K562 (cell line): ENCODE data around the gene DNMT3A. TPM values are rescaled to one million over a fixed set of nuclear protein-coding genes. Genes with fewer than 3 reads are reported as not detected.

ENCODE experiments used
- E2F1 ChIP-seq: sonication (generic); formaldehyde crosslinking; IDR thresholded peaks from 2 replicates; pipeline ENCODE4 v1.8.1; 2023; ENCODE audit warnings: mild to moderate bottlenecking, missing genetic modification reagents, moderate library complexity
- EGR1 ChIP-seq: fragments of 450-650 bp; conservative IDR thresholded peaks from 2 replicates; pipeline ENCODE4 v1.6.1; 2017; ENCODE audit warnings: mild to moderate bottlenecking
- JUNB ChIP-seq: fragments of 450-650 bp; formaldehyde crosslinking; conservative IDR thresholded peaks from 2 replicates; pipeline ENCODE4 v1.4.0; 2020; ENCODE audit warnings: mild to moderate bottlenecking
- KAT2B ChIP-seq: IDR thresholded peaks from one replicate; pipeline ENCODE4 v1.6.1; 2012; ENCODE audit warnings: low read depth, mild to moderate bottlenecking, control low read depth, inconsistent platforms, low read length, moderate library complexity
- LEF1 ChIP-seq: fragments of 450-650 bp; IDR thresholded peaks from 2 replicates; pipeline ENCODE4 v1.6.1; 2016; ENCODE audit warnings: mild to moderate bottlenecking
- MAZ ChIP-seq, 2 experiments: fragments of 450-650 bp in 1 of 2; sonication (generic) in 1 of 2; formaldehyde crosslinking; IDR thresholded peaks in 1 of 2; conservative IDR thresholded peaks in 1 of 2; 2 replicates each; pipeline versions ENCODE4 v1.4.0 to v1.5.0; 2020; ENCODE audit warnings: mild to moderate bottlenecking in 1 of 2, missing genetic modification reagents in 1 of 2
- MCM7 ChIP-seq, 2 experiments: fragments of 450-650 bp; IDR thresholded peaks; 2 replicates each; pipeline ENCODE4 v1.6.1; 2016 to 2018
- MLLT1 ChIP-seq, 2 experiments: fragments of 450-650 bp; IDR thresholded peaks; 2 replicates each; pipeline ENCODE4 v1.6.1; 2016
- MTA1 ChIP-seq: fragments of 450-650 bp; IDR thresholded peaks from 2 replicates; pipeline ENCODE4 v1.6.1; 2017; ENCODE audit warnings: borderline replicate concordance
- NKRF ChIP-seq: fragments of 450-650 bp; IDR thresholded peaks from 2 replicates; pipeline ENCODE4 v1.6.1; 2016; ENCODE audit warnings: borderline replicate concordance
- PML ChIP-seq: IDR thresholded peaks from 2 replicates; pipeline ENCODE4 v1.6.1; 2012; ENCODE audit warnings: low read length, inconsistent platforms
- SAFB ChIP-seq: fragments of 200-400 bp; formaldehyde crosslinking; IDR thresholded peaks from 2 replicates; pipeline ENCODE4 v1.6.1; 2017; ENCODE audit warnings: low read depth, low read length, borderline replicate concordance
- TBP ChIP-seq: optimal IDR thresholded peaks from 2 replicates; pipeline ENCODE3; 2011; ENCODE audit warnings: low read depth, low read length, improper control_type of control experiment
- WHSC1 ChIP-seq: IDR thresholded peaks from one replicate; pipeline ENCODE4 v1.6.1; 2012; ENCODE audit warnings: low read length, control low read depth, inconsistent platforms
- ZNF143 ChIP-seq: sonication (generic); formaldehyde crosslinking; IDR thresholded peaks from 2 replicates; pipeline ENCODE4 v1.9.0; 2022; ENCODE audit warnings: mild to moderate bottlenecking, missing genetic modification reagents
- ZNF445 ChIP-seq: fragments of 250-450 bp; sonication (Bioruptor Pico); IDR thresholded peaks from 2 replicates; pipeline ENCODE4 v1.4.0; 2020; ENCODE audit warnings: low read depth, mild to moderate bottlenecking, moderate library complexity
- polyA plus RNA-seq, 8 experiments: library from polyadenylated mRNA; depleted of rRNA in 4 of 8; stranded (reverse) in 5 of 8; unstranded in 3 of 8; fragments of >200 nt; fragmentation: Nextera tagmentation in 2 of 8; fragmentation: Illumina TruSeq in 1 of 8; extraction: Ambion mirVana in 2 of 8; extraction: Trizol in 1 of 8; gene quantifications; 2 replicates each; pipeline versions ENCODE4 v1.2.1 to v1.2.3, GENCODE V29; 2011 to 2014; ENCODE audit warnings: inconsistent platforms in 1 of 8, missing spikeins in 1 of 8
- total RNA-seq, 7 experiments: library from RNA; depleted of rRNA in 6 of 7; stranded (reverse); fragments of >200 nt in 6 of 7; fragmentation: Illumina TruSeq in 2 of 7; extraction: Trizol in 2 of 7; gene quantifications; 2 replicates each; pipeline versions ENCODE4 v1.2.1 to v1.2.3, GENCODE V29; 2011 to 2021; ENCODE audit warnings: low replicate concordance in 1 of 7
- TF ChIP-seq, protein P1 (sequence below): sonication (generic); formaldehyde crosslinking; IDR thresholded peaks from 2 replicates; pipeline ENCODE4 v1.8.1; 2023; ENCODE audit warnings: missing genetic modification reagents, mild to moderate bottlenecking, borderline replicate concordance
- TF ChIP-seq, protein P2 (sequence below): fragments of 250-450 bp; sonication (Bioruptor Pico); IDR thresholded peaks from 2 replicates; pipeline ENCODE4 v1.6.1; 2021; ENCODE audit warnings: mild to moderate bottlenecking

The DNMT3A gene
- total and polyA plus RNA-seq, 9 of the 15 experiments (the other 6 are each of a cell fraction or from before 2014, with no cell fraction given): 3.0 to 16.0 (median 6.1) TPM

- TF ChIP-seq, protein P1, sequence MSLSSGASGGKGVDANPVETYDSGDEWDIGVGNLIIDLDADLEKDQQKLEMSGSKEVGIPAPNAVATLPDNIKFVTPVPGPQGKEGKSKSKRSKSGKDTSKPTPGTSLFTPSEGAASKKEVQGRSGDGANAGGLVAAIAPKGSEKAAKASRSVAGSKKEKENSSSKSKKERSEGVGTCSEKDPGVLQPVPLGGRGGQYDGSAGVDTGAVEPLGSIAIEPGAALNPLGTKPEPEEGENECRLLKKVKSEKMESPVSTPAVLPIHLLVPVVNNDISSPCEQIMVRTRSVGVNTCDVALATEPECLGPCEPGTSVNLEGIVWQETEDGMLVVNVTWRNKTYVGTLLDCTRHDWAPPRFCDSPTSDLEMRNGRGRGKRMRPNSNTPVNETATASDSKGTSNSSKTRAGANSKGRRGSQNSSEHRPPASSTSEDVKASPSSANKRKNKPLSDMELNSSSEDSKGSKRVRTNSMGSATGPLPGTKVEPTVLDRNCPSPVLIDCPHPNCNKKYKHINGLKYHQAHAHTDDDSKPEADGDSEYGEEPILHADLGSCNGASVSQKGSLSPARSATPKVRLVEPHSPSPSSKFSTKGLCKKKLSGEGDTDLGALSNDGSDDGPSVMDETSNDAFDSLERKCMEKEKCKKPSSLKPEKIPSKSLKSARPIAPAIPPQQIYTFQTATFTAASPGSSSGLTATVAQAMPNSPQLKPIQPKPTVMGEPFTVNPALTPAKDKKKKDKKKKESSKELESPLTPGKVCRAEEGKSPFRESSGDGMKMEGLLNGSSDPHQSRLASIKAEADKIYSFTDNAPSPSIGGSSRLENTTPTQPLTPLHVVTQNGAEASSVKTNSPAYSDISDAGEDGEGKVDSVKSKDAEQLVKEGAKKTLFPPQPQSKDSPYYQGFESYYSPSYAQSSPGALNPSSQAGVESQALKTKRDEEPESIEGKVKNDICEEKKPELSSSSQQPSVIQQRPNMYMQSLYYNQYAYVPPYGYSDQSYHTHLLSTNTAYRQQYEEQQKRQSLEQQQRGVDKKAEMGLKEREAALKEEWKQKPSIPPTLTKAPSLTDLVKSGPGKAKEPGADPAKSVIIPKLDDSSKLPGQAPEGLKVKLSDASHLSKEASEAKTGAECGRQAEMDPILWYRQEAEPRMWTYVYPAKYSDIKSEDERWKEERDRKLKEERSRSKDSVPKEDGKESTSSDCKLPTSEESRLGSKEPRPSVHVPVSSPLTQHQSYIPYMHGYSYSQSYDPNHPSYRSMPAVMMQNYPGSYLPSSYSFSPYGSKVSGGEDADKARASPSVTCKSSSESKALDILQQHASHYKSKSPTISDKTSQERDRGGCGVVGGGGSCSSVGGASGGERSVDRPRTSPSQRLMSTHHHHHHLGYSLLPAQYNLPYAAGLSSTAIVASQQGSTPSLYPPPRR: no peak
- no peak for TF ChIP-seq E2F1 (CRISPR knock-in tag)
- TF ChIP-seq LEF1: no peak
- TF ChIP-seq PML: no peak
- TF ChIP-seq JUNB (CRISPR knock-in tag): no peak
- no peak for TF ChIP-seq WHSC1
- TF ChIP-seq MCM7 (IDR thresholded peaks at IDR 0.05): no peak
- no peak for TF ChIP-seq NKRF
- no peak for TF ChIP-seq MTA1
- no peak for TF ChIP-seq EGR1
- no peak for TF ChIP-seq MLLT1 (IDR thresholded peaks at IDR 0.05)
- TF ChIP-seq, protein P2, sequence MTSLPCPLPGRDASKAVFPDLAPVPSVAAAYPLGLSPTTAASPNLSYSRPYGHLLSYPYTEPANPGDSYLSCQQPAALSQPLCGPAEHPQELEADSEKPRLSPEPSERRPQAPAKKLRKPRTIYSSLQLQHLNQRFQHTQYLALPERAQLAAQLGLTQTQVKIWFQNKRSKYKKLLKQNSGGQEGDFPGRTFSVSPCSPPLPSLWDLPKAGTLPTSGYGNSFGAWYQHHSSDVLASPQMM (CRISPR knock-in tag): no peak
- no peak for TF ChIP-seq ZNF445 (CRISPR knock-in tag)
- no peak for TF ChIP-seq ZNF143 (CRISPR knock-in tag)
- TF ChIP-seq MAZ (CRISPR knock-in tag; conservative IDR thresholded peaks at IDR 0.05 in 1 of 2, IDR thresholded peaks at IDR 0.05 in 1 of 2): peak; percentile 86 to 93
- no peak for TF ChIP-seq TBP
- no peak for TF ChIP-seq KAT2B
- no peak for TF ChIP-seq SAFB
Observed at GRCh38 chr2:25342372-25343186, 854 bp upstream of the DNMT3A start (continued).
